Kidney capillary endothelial cell (primary cell): ENCODE measurements around the gene COLGALT1.
"Not testable (repeated sequence)": the region's sequence is repeated elsewhere in the genome, so short reads cannot be mapped to it uniquely, and the experiment has no call there.

Source experiments
- DNase-seq: peaks from one replicate; pipeline ENCODE4 v3.0.0-alpha.2; 2018; ENCODE audit warnings: low spot score

The COLGALT1 gene

DNA sequence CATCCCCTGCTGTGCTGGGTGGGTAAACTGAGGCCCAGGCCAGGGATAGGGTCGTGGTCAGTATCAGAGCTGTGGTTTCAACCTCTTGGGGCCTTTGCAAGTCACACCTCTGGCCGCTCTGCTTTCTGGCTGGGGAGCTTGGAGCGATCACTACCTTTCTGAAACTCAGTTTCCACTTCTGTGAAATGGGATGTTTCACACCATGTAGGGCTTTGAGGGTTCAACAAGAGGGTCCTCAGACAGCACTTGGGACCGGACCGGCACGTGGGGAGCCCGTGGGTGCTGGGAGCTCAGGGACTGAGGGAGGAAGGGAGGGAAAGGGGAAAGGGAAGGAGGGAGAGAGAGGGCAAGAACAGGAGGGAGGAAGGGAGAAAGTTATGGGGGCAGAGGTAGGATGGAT, 22.9 kb upstream of the COLGALT1 start:
- no peak for DNase-seq

DNA sequence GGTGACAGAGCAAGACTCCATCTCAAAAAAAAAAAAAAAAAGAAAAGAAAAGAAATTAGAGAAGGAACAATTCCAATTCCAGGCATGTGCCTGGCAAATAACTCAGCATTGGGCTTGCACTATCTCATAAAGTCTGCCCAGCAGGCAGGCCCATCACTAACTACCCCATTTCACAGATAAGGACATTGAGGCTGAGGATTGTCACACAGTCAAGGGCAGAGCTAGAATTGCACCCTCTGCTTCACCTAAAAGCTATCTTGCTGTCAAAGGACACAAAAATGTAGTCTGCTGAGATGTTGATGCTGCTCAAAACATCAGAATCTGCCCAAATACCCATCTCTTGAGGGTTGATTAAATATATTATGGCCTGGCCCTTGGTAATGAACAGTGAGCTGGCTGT, 20.7 kb upstream of the COLGALT1 start:
- DNase-seq: no peak

GRCh38 chr19:17536955-17537354, 18.5 kb upstream of the COLGALT1 start:
- no peak for DNase-seq

GRCh38 chr19:17538684-17539237, 16.7 kb upstream of the COLGALT1 start:
- no peak for DNase-seq

- peak; percentile 99 for DNase-seq
Measured at GRCh38 chr19:17539238-17540117, 16.0 kb upstream of the COLGALT1 start.

DNA sequence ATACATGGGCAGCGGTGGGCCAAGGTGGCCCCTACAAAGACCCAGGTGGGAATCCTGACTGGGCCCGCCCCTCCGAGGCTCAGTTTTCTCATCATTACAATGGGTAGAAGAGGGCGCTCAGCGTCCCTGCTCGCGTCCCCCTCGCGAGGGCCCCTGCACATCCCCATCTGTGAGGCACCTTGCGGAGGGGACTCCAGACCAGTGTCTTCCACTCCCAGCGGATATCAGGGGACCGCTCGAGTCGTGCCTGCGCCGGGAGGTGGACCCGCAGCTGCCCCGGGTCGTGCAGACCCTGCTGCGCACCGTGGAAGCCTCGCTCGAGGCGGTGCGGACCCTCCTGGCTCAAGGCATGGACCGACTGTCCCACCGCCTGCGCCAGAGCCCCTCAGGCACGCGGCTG, 15.3 kb upstream of the COLGALT1 start:
- no peak for DNase-seq

GRCh38 chr19:17541184-17541759, 14.2 kb upstream of the COLGALT1 start:
- DNase-seq: no peak

GRCh38 chr19:17542042-17542441, 13.4 kb upstream of the COLGALT1 start:
- DNase-seq: no peak

DNA sequence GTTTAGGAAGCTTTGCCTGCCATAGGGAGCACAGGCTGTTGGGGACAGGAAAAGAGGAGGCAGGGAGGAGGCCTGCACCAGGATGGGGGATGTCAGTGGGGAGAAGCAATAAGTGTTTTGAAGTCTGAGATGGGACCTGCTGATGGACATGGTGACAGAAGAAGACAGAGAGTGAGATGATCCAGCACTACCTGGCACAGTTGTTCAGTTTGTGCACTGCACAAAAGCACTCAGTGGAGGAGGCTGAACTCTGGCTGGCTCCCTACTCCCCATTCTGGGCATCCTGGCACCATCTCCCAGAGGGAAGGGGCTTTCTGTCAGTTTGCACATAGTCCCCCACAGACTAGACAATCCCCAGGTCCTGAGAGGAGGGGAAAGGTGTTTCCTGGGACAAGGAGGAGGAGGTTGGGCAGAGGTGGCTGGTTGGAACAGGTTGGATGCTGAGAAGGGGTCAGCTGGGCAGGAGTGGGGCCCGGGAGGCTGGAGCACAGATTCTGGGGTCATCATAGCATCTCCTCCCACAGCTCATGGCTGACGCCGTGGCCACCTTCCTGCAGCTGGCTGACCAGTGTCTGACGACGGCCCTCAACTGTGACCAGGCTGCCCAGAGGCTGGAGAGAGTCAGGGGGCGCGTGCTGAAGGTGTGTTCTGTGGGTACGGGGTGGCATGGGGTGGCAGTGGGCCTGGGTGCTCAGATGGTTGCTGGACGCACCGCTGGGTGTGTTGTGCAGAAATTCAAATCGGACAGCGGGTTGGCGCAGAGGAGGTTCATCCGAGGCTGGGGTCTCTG, 12.5 kb upstream of the COLGALT1 start:
- DNase-seq: no peak

- DNase-seq: no peak
Measured at GRCh38 chr19:17543986-17544385, 11.5 kb upstream of the COLGALT1 start.

- no peak for DNase-seq
Measured at GRCh38 chr19:17544418-17544817, 11.0 kb upstream of the COLGALT1 start.

GRCh38 chr19:17548145-17548544, 7.3 kb upstream of the COLGALT1 start:
- no peak for DNase-seq

GRCh38 chr19:17549085-17549740, 6.2 kb upstream of the COLGALT1 start:
- DNase-seq: no peak

DNA sequence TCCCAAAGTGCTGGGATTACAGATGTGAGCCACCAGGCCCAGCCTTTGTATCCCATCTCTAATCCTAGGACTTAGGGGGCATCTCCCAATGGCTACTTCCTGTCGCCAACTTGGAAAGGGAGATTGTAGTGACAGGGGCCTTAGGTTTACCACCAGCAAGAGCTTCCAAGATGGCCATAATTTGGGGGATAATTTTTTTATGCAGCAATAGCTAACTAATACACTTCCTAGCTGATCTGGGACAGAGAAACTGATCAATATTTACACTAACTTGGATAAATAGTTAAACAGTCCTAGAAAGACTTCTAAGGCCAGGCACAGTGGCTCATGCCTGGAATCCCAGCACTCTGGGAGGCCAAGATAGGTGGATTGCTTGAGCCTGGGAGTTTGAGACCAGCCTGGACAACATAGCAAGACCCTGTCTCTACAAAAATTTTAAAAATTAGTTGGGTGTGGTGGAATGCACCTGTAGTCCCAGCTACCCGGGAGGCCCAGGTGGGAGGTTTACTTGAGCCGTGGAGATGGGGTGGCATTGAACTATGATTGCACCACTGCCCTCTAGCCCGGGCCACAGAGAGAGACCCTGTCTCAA, 5.3 kb upstream of the COLGALT1 start:
- no peak for DNase-seq

DNA sequence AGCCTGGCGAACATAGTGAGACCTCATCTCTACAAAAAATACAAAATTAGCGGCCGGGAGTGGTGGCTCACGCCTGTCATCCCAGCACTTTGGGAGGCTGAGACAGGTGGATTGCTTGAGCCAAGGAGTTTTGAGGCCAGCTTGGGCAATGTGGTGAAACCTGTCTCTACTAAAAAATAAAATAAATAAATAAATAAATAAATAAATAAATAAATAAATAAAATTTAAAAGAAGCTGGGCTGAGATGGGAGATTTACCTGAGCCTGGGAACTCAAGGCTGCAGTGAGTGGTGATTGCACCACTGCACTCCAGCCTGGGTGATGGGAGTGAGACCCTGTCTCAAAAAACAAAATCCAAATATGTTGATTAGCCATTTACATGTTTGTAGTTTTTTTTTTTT, 2.7 kb upstream of the COLGALT1 start:
- DNase-seq: not testable (repeated sequence)

DNA sequence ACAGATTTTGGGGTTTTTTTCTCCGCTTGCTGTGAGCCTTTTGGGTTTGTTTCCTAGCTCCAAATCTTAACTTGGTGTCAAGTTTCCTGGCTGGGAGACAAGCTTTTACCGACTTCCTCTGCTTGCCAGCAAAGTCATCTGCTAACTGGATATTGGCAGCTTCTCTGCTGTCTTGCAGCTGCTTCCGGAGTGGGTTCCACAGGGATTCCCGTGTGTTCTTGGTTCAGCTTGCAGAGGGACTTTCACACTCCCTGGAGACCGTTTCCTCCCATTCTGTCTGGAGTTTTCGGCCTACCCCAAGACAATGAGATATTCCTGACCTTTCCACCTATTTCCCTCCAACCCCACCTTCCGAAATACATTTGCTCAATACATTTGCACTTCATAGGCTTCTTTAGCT, 2.2 kb upstream of the COLGALT1 start:
- DNase-seq: peak; percentile 98

DNA sequence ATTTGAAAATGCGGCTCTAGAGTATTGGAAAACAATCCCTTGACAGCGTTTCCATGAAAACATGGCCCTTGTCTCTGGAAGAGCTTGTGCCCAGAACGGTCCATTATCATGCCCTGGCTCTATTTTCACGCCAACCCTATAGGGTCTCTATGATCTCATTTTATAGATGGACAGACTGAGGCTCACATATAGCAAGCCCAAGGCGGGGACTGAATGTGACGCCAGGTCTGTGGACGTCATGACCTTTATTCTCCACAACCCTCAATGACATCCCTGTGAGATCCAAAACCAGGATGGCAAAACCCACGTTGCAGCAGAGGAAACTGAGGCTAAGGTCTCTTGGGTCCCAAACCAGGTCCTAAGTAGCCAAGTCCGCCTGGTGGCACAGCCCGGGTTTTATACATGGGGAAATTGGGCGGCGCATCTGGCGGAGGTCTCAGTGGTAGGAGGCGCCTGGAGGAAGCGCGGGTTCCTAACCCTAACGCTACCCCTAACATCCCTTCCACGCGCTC, 425 bp upstream of the COLGALT1 start:
- no peak for DNase-seq

GRCh38 chr19:17555929-17556813, 722 bp downstream of the COLGALT1 start:
- DNase-seq: peak; percentile 68

DNA sequence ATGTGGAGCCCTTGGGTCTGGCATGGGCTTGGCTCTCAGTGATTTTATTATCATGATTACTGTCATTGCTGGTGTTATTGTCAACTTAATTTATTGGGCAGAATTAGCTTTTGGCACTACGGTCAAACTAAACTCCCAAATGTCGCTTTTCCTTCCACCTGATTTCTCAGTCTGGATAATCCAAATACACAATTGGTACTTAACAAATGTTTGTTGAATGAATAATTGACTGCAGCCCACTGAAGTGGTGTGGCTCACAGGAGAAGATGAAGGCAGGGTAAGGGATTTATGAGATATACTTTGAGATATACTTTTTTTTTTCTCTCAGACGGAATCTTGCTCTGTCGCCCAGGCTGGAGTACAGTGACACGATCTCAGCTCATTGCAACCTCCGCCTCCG, 1.5 kb downstream of the COLGALT1 start:
- DNase-seq: no peak

- no peak for DNase-seq
Measured at GRCh38 chr19:17557466-17557865, 2.0 kb downstream of the COLGALT1 start.
